H9 (cell line): ENCODE data around the gene SDC3. TPM values are rescaled to one million over a fixed set of nuclear protein-coding genes. Genes with fewer than 3 reads are reported as not detected.

ENCODE experiments used
- DNase-seq: peaks from one replicate; pipeline ENCODE4 v3.0.0-alpha.2; 2017
- H2AFZ ChIP-seq: one replicate; pipeline ENCODE4 v1.6.1; 2013; ENCODE audit warnings: mild to moderate bottlenecking, low read length, control low read depth, moderate library complexity
- H2AK5ac ChIP-seq: 2 replicates; pipeline ENCODE4 v1.6.1; 2013; ENCODE audit warnings: low read length, control low read depth, mixed read lengths; ENCODE audit not compliant: insufficient read length
- H2BK120ac ChIP-seq: one replicate; pipeline ENCODE4 v1.6.1; 2013; ENCODE audit warnings: low read depth, mild to moderate bottlenecking, low read length, control low read depth, inconsistent platforms; ENCODE audit not compliant: poor library complexity, severe bottlenecking
- H2BK12ac ChIP-seq: 2 replicates; pipeline ENCODE4 v1.6.1; 2013; ENCODE audit warnings: low read length, control low read depth, mixed read lengths, low read depth; ENCODE audit not compliant: insufficient read length
- H2BK15ac ChIP-seq: 2 replicates; pipeline ENCODE4 v1.6.1; 2013; ENCODE audit warnings: low read depth, low read length, control low read depth
- H2BK20ac ChIP-seq: one replicate; pipeline ENCODE4 v1.6.1; 2013; ENCODE audit warnings: low read depth, mild to moderate bottlenecking, low read length, control low read depth, inconsistent platforms; ENCODE audit not compliant: poor library complexity, severe bottlenecking
- H2BK5ac ChIP-seq: 2 replicates; pipeline ENCODE4 v1.6.1; 2013; ENCODE audit warnings: low read length, control low read depth, mixed read lengths; ENCODE audit not compliant: insufficient read length
- H3K14ac ChIP-seq: 2 replicates; pipeline ENCODE4 v1.6.1; 2013; ENCODE audit warnings: low read length, control low read depth; ENCODE audit not compliant: insufficient read depth
- H3K18ac ChIP-seq: 2 replicates; pipeline ENCODE4 v1.6.1; 2013; ENCODE audit warnings: low read depth, mild to moderate bottlenecking, mixed read lengths, low read length, control low read depth; ENCODE audit not compliant: insufficient read length
- H3K23ac ChIP-seq: 2 replicates; pipeline ENCODE4 v1.6.1; 2013; ENCODE audit warnings: low read length, control low read depth, mixed read lengths, low read depth; ENCODE audit not compliant: insufficient read length
- H3K23me2 ChIP-seq: 2 replicates; pipeline ENCODE4 v1.6.1; 2013; ENCODE audit warnings: low read depth, mild to moderate bottlenecking, mixed read lengths, low read length, control low read depth; ENCODE audit not compliant: insufficient read length, poor library complexity, severe bottlenecking
- H3K27ac ChIP-seq: 2 replicates; pipeline ENCODE4 v1.5.1; 2013; ENCODE audit warnings: low read length, control low read depth, mixed read lengths, low read depth; ENCODE audit not compliant: insufficient read length
- H3K27me3 ChIP-seq: 2 replicates; pipeline ENCODE4 v1.6.1; 2013; ENCODE audit warnings: low read length, control low read depth, inconsistent platforms; ENCODE audit not compliant: insufficient read depth
- H3K4ac ChIP-seq: 2 replicates; pipeline ENCODE4 v1.6.1; 2013; ENCODE audit warnings: low read depth, mild to moderate bottlenecking, control low read depth, inconsistent platforms, low read length, moderate library complexity
- H3K4me1 ChIP-seq: 2 replicates; pipeline ENCODE4 v1.6.1; 2013; ENCODE audit warnings: low read length, control low read depth, inconsistent platforms; ENCODE audit not compliant: insufficient read depth
- H3K4me2 ChIP-seq: 2 replicates; pipeline ENCODE4 v1.6.1; 2013; ENCODE audit warnings: low read length, control low read depth, mixed read lengths; ENCODE audit not compliant: insufficient read length, insufficient read depth
- H3K56ac ChIP-seq: 2 replicates; pipeline ENCODE4 v1.6.1; 2013; ENCODE audit warnings: low read depth, mild to moderate bottlenecking, mixed read lengths, low read length, control low read depth; ENCODE audit not compliant: insufficient read length
- H3K79me1 ChIP-seq: 2 replicates; pipeline ENCODE4 v1.6.1; 2013; ENCODE audit warnings: low read depth, mild to moderate bottlenecking, moderate library complexity, low read length, control low read depth, inconsistent platforms; ENCODE audit not compliant: insufficient read depth, poor library complexity, severe bottlenecking
- H3K79me2 ChIP-seq: 2 replicates; pipeline ENCODE4 v1.6.1; 2013; ENCODE audit warnings: low read length, control low read depth, inconsistent platforms; ENCODE audit not compliant: insufficient read depth
- H3K9ac ChIP-seq: 2 replicates; pipeline ENCODE4 v1.6.1; 2013; ENCODE audit warnings: low read length, control low read depth, mixed read lengths; ENCODE audit not compliant: insufficient read length; ENCODE audit errors: extremely low read depth
- H3K9me3 ChIP-seq: one replicate; pipeline ENCODE4 v1.6.1; 2013; ENCODE audit warnings: low read depth, low read length, inconsistent platforms; ENCODE audit not compliant: control insufficient read depth
- H3T11ph ChIP-seq: one replicate; pipeline ENCODE4 v1.6.1; 2013; ENCODE audit warnings: mild to moderate bottlenecking, low read length, control low read depth, inconsistent platforms
- H4K20me1 ChIP-seq: one replicate; pipeline ENCODE4 v1.6.1; 2013; ENCODE audit not compliant: control insufficient read depth, insufficient read length, insufficient read depth
- H4K5ac ChIP-seq: 2 replicates; pipeline ENCODE4 v1.6.1; 2013; ENCODE audit warnings: low read depth, mild to moderate bottlenecking, mixed read lengths, low read length, control low read depth; ENCODE audit not compliant: insufficient read length
- H4K8ac ChIP-seq: replicated peaks from 2 replicates; pipeline ENCODE4 v1.6.1; 2013; ENCODE audit warnings: low read length, control low read depth, mixed read lengths, low read depth; ENCODE audit not compliant: insufficient read length
- H4K91ac ChIP-seq: 2 replicates; pipeline ENCODE4 v1.6.1; 2013; ENCODE audit warnings: low read depth, mild to moderate bottlenecking, moderate library complexity, mixed read lengths, low read length, control low read depth; ENCODE audit not compliant: insufficient read length
- H3K27ac Mint-ChIP-seq, 3 experiments: 2 replicates in 2 of 3; 3 replicates in 1 of 3; pipeline ENCODE4 v1.8.0; 2020 to 2021; ENCODE audit warnings: mixed read lengths in 3 of 3, mild to moderate bottlenecking in 1 of 3, moderate library complexity in 1 of 3
- H3K27me3 Mint-ChIP-seq: 2 replicates; pipeline ENCODE4 v1.8.0; 2021; ENCODE audit warnings: low read depth, mild to moderate bottlenecking, moderate library complexity, mixed read lengths
- H3K36me3 Mint-ChIP-seq, 3 experiments: 2 replicates in 2 of 3; 3 replicates in 1 of 3; pipeline ENCODE4 v1.8.0; 2020 to 2021; ENCODE audit warnings: low read depth in 3 of 3, mixed read lengths in 3 of 3; ENCODE audit not compliant: insufficient read depth in 1 of 3
- H3K4me1 Mint-ChIP-seq, 2 experiments: 2 replicates each; pipeline ENCODE4 v1.8.0; 2020; ENCODE audit warnings: mixed read lengths in 2 of 2
- H3K4me3 Mint-ChIP-seq, 2 experiments: 2 replicates in 1 of 2; 3 replicates in 1 of 2; pipeline ENCODE4 v1.8.0; 2020 to 2021; ENCODE audit warnings: mild to moderate bottlenecking in 2 of 2, mixed read lengths in 2 of 2, moderate library complexity in 1 of 2
- H3K9me3 Mint-ChIP-seq, 2 experiments: 2 replicates in 1 of 2; 3 replicates in 1 of 2; pipeline ENCODE4 v1.8.0; 2020; ENCODE audit warnings: mild to moderate bottlenecking in 2 of 2, mixed read lengths in 2 of 2, moderate library complexity in 1 of 2
- CTCF ChIP-seq: fragments of 200-600 bp; sonication (generic); conservative IDR thresholded peaks from 3 replicates; pipeline ENCODE4 v1.8.0; 2021; ENCODE audit warnings: antibody characterized with exemption, mild to moderate bottlenecking
- WGBS: extraction: QIAGEN DNeasy Blood & Tissue Kit; methylation state at CpG from one replicate; pipeline ENCODE4 v1.1.7; 2013; ENCODE audit warnings: missing lambda C conversion rate, low lambda C conversion rate, mixed read lengths; ENCODE audit not compliant: insufficient read length; ENCODE audit errors: extremely low coverage; 5-methylcytosine and 5-hydroxymethylcytosine counted together
- total RNA-seq: library from RNA; stranded (reverse); gene quantifications from 2 replicates; pipeline ENCODE4 v1.2.1, GENCODE V29; 2021

The SDC3 gene
- total RNA-seq, 1 experiment from 2014 or later, result 25.9 TPM

- Histone ChIP-seq H4K5ac (no peak overlapping the region), H2BK5ac (no peak overlapping the region), H3K79me1 (no peaks in the 10 kb centered on the region), H3K18ac (no peak overlapping the region), H2BK12ac (no peak overlapping the region), H4K8ac (no peak overlapping the region), H2AK5ac (no peak overlapping the region), H3K27me3 (no peaks in the 10 kb centered on the region), H3K4ac (no peak overlapping the region), H2BK120ac (no peak overlapping the region), H3K23me2 (no peaks in the 10 kb centered on the region), H3K14ac (no peak overlapping the region; the same call in 1 of the 2 replicates), H3K4me1 (peaks cover 4% of the 10 kb centered on the region; the same call in 1 of the 2 replicates), H3K9me3 (no peaks in the 10 kb centered on the region), H3K56ac (no peak overlapping the region), H3K79me2 (no peaks in the 10 kb centered on the region), H3T11ph (no peak overlapping the region), H3K9ac (no peak overlapping the region), H2BK20ac (no peak overlapping the region), H2AFZ (no peak overlapping the region), H4K91ac (no peak overlapping the region), H3K4me2 (no peak overlapping the region), H4K20me1 (no peaks in the 10 kb centered on the region), H2BK15ac (no peak overlapping the region), H3K23ac (no peak overlapping the region), H3K27ac (no peak overlapping the region)
- H3K27ac Mint-ChIP-seq, result no peak overlapping the region; a peak in 1 of 7 replicates
- no CpG with 5 or more reads among the region's 4 CpGs for WGBS
- no peaks in the 10 kb centered on the region for H3K9me3 Mint-ChIP-seq
- no peaks in the 10 kb centered on the region for H3K27me3 Mint-ChIP-seq
- peaks cover 26 to 42% of the 10 kb centered on the region in 2 experiments for H3K4me1 Mint-ChIP-seq
- no peak for DNase-seq
- no peak overlapping the region for H3K4me3 Mint-ChIP-seq
- no peak for TF ChIP-seq CTCF
- H3K36me3 Mint-ChIP-seq, result no peaks in the 10 kb centered on the region; a peak in 1 of 7 replicates
Measured at GRCh38 chr1:30879126-30879786, 29.3 kb downstream of the SDC3 start.
